Activated T-cell treated with anti-CD3 and anti-CD28 coated beads, Interleukin-2, amount 50 U/mL, for 48 hours (primary cell): Measurements from ENCODE around the gene KNDC1.
"Not testable (repeated sequence)": the region's sequence is repeated elsewhere in the genome, so short reads cannot be mapped to it uniquely, and the experiment has no call there.

Source experiments
- DNase-seq, 2 experiments: peaks; one replicate each; pipeline ENCODE4 v3.0.0-alpha.2; 2020

Gene KNDC1

DNA sequence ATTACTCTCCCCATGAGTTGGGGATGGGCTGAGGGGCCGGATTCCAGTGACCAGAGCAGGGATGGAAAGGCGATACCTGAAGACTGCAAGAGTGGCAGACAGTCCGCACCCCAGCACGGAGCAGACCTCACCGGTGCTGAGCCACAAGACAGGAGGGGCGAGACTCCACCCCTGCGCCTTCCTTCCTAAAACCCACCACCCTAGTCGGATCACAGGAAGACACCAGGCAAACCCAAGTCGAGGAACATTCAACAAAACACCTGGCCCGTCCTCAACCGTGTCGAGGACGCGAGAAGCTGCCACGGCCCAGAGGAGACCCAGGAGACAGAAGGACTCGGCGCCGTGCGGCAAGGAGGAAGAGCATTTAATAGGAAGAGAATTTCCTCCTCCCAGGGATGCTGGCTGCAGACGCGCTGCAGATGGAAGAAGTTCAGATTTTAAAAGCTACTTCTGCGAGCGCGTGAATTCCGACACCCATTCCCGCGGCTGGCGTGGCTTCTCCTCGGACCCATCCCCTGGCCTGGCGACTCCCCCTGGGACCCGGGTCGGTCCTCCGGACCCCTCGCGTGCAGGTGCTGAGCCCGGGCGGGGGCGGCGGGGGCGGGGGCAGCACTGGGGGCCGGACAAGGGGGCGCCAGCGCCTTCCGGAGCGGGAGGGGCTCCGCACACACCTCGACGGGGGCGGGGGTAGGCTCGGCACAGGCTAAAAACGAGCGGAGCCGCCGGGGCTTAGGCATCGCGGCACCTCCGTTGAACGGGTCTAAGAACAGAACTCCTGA is 69.4 kb downstream of the KNDC1 start:
- no peak for DNase-seq

DNA sequence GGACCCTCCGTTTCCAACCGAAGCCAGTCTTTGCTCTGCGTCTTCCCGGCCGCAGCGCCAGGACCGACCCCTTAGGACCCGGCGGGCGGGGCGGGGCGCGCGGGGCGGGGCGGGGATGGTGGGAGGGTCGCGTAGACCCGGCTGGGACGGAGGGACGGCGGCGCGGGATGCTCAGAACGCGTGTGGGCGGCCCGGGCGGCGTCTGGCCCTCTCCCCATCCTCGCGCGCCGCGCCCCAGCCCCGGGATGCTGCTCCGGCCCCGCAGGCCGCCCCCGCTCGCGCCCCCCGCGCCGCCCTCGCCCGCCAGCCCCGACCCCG is 70.0 kb downstream of the KNDC1 start, which contains the start of gene UTF1:
Gene UTF1 (plus strand): TSS at position 174 of the 318 bp plus-strand sequence. CDS start 72 bp downstream, at position 246.
- no peak for DNase-seq

DNA sequence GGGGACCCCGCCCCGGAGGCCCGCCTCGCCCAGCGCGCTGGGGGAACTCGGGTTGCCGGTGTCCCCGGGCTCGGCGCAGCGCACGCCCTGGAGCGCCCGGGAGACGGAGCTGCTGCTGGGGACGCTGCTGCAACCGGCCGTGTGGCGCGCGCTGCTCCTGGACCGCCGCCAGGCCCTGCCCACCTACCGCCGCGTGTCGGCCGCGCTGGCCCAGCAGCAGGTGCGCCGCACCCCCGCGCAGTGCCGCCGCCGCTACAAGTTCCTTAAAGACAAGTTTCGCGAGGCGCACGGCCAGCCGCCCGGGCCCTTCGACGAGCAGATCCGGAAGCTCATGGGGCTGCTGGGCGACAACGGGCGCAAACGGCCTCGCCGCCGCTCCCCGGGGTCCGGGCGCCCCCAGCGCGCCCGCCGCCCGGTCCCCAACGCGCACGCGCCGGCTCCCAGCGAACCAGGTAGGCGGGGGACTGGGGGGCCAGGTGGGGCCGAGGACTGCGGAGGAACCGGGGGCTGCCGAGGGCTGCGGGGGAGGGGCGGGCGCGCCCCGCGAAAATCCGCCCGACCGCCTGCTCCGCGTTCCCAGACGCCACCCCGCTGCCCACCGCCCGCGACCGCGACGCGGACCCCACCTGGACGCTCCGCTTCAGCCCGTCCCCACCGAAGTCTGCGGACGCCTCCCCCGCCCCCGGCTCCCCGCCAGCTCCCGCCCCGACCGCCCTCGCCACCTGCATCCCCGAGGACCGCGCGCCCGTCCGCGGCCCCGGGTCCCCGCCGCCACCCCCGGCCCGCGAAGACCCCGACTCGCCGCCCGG is 70.6 kb downstream of the KNDC1 start:
- peak in 1 of 2 experiments; percentile 43 for DNase-seq

DNA sequence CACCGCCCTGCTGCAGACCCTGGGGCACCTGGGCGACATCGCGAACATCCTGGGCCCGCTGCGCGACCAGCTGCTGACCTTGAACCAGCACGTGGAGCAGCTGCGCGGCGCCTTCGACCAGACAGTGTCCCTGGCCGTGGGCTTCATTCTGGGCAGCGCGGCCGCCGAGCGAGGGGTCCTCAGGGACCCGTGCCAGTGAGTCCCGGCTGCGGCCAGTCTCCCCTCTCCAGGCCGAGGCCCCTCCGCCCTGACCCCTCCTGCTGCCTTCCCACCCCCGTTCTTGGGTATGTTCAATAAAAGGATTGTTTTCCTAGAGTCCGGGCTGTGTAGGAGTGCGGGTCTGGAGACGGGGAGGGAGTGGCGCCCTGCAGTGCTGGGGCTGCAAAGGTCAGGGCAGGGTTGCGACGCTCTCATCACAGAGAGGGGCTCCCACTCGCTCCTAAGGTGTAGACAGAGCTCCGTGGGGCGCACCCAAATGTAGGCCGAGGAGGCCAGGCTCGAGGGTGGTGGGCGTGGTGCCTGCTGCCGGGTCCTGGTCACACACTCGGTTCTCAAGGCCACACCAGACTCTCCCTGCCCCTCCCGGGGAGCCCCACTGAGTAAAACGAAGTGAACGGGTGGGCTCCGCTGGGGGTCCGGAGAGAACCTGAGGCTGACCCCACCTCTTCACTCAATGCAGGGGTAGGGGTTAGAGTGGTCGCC is 71.4 kb downstream of the KNDC1 start:
- no peak for DNase-seq

DNA sequence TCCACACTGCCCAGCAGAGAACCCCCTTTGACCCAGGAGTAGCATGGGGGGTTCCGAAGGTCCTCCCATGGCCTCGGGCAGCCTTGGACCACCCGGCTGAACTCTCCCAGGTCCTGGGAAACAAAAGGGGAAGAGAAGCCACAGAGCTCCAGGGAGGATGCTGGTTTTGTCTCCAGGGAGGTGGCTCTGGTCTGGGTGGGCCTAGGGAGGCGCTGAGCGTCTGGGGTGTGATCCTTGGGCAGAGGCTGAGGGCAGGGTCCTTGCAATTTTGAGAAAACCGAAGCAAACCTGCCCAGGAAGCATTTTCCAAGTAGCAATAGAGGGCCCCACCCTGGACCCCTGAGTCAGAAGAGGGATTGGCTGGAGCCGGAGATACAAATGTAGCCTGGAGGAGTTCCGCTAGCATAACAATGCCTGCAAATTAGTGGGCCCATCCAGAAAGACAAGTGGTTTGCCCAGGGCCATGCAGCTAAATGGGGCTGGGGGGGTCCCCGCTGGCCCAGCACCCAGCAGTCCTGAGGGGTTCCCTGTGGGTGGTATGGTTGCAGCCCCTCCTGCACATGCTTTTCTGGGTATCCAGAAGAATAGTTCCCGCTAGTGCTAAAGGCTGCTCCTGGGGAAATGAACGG is 72.0 kb downstream of the KNDC1 start:
- DNase-seq, result no peak

DNA sequence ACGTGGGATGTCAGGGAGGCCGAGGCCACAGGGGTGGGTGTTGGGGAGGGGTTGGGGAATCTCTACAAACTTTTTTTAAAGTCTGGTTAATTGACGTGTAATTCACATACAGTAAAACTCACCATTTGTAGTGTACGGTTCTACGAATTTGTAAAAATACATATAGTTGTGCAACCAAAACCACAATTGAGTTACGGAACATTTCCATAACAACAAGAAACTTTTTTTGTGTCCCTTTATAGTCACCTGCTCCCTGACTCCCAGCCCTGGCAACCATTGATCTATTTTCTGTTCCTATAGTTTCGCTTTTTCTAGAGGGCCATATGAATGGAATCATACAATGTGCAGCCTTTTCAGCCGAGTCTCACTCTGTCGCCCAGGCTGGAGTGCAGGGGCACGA is 74.8 kb downstream of the KNDC1 start:
- DNase-seq, result not testable (repeated sequence)

DNA sequence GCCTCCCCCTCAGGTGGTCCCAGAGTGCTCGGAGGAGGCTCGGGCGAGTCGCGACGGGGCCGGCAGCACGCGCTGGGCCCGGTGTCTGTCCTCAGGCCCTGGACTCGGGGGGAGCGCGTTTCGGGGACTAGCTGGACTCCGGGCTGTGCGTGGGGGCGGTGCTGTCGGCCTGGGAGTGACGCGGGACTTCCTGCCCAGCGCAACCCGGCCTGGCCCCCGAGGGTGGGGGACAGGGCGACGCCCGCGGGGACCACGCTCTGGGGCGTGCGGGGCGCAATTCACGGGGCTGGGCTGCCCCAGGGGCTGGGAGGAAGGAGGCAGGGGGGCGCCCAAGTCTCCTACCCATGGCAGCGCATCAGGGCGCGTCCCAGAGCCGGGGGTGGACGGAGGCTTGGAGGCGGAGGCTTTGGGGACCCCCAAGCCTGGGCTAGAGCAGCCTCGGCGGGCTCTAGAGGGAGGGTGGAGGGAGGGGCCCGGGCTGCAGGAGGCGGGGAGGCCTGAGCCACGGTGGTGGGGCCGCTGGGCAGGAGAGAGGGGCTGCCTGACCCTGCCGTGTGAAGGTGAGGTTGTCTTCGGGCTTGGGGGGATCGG is 75.3 kb downstream of the KNDC1 start:
- no peak for DNase-seq

DNA sequence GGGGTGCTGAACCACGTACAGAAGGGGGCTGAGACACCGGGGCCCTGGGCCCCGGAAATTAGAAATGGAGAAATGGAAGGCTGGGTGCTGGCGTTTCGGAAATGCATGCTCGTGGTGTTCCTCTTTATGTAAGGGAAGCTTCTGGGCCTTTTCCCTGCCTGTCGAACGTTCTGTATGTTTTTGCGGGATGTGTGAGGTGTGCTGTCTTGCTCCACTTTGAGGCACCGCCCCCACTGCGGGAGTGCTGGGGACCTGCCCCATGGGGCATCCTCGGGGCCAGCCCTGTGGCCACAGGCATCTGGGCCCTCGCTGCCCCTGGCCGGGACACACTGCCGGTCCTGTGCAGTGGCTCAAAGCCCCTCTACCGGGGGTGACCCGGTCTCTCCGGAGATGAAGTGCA is 75.9 kb downstream of the KNDC1 start:
- no peak for DNase-seq

DNA sequence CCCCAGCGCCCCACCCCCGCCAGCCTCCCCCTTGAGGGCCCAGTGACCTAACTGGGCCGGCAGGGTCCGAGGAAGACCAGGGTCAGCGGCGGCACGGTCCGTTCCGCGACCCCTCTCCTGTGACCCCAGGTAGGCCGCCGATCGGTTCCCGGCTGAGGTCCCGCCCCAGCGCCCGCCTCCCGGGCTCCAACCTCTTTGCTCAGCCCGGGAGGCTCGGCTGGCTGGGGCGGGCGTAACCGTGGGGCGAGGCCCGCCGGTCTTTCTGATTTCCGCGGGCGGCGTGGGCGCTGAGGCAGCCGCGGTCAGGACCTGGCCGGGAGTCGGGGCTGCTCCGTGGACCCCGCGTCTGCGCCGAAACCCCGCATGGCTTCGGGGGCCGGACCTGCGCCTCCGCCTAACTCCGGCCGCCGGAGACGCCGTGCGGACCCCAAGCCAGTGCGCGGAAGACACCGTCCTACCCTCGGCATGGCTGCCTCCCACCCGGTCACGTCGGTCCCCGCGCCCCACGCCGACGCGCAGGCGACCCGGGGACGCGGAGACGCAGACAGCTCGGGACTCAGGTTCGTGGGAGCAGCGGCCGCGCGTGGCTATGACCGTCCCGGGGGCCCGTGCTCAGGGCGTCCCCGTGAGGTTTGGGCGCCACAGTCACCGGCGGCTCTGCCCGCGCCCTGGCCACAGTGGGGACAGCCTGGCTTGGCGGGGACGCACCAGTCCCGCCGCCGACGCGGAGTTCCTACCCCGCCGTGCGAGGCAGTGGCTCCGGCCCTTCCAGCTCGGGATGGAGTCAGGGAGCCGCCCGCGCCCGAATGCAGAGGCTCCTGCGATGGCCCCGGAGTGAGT is 76.6 kb downstream of the KNDC1 start:
- no peak for DNase-seq

DNA sequence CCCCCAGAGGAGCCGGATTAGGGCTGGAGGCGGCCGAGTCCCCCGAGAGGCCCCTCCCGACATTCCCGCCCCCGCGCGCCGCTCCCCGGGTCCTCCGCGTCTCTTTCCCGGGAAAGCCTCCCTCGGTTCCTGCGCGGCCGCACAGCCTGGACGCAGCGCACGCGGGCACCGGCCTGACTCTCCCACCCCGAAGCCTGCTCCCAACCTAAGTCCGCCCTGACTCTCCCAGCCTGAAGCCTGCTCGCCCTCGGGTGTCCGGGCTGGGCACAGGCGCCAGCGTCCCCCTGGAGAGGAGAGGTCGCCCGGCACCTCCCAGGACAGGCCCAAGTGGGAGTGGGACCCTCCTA is 77.2 kb downstream of the KNDC1 start:
- DNase-seq, result no peak

DNA sequence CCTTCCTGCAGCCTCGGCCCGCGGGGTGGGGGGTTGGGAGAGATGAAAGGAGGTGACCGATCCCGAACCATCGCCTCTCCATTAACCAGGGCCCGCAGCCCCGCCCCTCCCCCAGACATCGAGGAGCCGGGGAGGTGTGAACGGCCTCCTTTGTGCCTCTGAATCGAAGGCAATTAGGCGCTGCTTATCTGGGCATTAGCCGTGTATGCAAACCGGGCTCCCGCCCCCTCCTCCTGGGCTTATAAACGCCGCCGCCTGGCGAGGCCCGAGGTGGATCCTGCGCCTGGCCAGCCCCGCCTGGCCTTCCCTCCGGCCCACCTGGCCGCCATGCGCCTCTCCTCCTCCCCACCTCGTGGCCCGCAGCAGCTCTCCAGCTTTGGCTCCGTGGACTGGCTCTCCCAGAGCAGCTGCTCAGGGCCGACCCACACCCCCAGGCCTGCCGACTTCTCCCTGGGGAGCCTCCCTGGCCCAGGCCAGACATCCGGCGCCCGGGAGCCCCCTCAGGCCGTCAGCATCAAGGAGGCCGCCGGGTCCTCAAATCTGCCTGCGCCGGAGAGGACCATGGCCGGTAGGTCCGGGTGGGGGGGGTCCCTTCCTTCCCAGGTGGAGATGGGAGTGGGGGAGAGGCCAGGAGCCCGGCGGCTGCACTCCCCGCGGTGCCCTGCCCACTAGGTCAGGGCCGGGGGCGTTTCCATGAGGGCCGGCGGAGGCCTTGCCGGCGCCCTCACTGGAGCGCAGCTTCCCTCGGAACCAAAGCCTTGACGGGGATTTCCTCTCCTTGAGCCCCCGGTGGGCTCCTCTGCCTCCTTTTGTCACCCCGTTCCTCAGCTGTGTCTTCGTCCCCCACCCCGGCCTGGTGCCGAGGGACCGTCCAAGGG is 77.8 kb downstream of the KNDC1 start, which contains the start of gene VENTX:
Gene VENTX (plus strand): TSS at position 268 of the 878 bp plus-strand sequence. CDS start 60 bp downstream, at position 328.
- DNase-seq, result no peak

DNA sequence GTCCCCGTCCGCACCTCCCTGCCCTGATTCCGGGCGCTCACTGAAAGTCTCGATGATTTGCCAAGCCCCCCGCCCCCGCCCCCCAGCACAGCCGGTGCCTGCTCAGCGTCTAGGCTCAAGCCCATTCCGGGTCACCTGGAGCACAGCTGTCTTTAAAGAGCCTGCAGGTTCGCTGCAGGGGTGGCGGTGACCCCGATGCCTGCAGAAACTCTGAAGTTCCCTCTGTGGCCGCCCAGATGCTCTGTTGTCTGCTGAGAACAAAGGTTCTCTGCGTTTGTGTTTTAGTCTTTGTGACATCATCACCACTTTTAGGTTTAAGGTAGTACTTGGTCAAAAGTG is 78.4 kb downstream of the KNDC1 start:
- no peak for DNase-seq

DNA sequence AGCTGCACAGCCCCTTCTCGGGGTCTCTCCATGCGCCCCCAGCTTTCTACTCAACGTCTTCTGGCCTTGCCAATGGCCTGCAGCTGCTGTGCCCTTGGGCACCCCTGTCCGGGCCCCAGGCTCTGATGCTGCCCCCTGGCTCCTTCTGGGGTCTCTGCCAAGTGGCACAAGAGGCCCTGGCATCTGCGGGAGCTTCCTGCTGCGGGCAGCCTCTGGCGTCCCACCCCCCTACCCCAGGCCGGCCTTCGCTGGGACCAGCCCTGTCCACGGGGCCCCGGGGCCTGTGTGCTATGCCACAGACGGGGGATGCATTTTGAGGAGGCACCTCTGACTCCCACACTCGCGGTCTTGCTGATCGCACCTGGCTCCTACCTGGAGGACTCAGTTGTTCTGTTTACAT is 80.0 kb downstream of the KNDC1 start:
- no peak for DNase-seq

DNA sequence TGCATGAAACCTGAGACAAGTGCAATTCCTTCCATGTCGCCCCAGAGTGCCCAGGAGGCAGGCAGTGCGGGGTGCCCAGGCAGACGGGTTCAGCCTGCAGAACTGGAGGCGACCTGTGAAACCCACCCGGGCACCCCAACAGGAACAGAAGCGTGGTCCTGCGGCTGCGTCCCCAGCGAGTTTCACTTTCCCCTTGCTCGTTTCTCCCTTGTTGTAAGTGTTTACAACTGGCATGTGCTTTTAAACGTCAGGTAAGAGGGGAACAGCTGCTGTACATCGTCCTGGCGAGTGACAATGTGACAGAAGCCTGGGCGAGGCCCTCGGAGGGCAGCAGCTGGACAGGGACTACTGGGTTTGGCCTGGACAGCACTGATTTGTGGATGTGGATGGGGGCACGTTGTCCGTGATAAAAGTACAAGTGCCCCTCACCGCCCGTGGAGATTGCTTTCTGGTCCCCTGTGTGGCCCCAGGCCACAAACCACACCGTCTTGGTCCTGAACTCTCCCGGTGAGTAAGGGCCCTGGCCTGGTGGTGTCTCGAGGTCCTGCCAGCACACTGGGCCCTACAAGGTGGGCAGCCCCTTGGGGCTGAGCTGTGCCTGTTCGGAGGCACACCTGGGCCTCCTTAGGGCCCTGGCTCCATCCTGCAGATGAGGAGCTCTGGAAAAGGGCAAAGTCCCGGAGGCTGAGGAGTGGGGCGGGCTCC is 81.6 kb downstream of the KNDC1 start:
- DNase-seq, result no peak

DNA sequence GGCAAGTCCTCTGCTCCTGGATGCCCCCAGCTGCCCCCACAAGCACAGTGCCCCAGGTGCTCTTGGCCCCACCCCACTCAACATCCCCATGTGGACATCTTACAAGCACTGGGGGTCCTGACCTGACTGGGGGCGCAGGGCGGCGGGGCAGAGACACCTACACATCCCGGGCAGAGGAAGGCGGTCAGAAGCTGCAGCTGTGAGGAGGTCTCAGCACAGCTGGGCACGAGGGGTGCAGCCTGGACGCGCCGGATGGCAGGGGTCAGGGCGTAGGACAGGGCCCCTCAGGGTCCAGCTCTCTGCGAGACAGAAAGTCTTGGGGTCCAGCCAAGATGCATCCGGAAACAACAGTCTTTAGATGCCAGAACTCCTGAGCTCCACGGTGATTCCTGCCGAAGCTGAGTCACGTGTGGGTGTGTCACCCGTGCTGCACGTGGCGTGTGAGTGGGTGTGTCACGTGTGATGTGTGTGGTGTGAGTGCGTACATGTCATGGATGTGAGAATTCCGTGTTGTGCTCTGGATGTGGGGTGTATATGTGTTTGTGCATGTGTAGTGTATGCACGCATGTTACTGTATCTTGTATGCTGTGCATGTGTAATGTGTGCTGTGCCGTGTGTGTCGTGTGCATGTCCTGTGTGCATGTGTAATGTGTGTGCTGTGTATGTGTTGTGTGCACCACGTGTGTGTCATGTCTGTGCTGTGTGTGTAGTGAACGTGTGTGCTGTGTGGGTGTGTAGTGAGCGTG is 82.8 kb downstream of the KNDC1 start:
- no peak for DNase-seq

DNA sequence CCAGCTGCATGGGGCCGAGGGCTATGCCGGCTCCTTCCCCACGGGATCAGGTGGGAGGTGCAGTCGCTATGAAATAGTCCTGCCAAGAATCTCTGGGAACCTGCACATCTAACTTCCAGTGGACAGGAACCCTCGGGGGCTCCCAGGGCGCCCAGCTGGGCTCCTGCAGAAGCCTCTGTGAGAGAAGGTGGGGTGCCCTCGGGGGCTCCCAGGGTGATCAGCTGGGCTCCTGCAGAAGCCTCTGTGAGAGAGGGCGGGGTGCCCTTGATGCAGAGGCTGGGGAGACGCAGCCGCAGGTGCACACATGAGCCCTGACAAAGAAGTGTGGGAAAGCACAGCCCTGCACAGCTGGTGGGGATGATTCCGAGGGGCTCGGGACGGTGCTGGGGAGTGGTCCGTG is 83.6 kb downstream of the KNDC1 start:
- DNase-seq, result no peak

DNA sequence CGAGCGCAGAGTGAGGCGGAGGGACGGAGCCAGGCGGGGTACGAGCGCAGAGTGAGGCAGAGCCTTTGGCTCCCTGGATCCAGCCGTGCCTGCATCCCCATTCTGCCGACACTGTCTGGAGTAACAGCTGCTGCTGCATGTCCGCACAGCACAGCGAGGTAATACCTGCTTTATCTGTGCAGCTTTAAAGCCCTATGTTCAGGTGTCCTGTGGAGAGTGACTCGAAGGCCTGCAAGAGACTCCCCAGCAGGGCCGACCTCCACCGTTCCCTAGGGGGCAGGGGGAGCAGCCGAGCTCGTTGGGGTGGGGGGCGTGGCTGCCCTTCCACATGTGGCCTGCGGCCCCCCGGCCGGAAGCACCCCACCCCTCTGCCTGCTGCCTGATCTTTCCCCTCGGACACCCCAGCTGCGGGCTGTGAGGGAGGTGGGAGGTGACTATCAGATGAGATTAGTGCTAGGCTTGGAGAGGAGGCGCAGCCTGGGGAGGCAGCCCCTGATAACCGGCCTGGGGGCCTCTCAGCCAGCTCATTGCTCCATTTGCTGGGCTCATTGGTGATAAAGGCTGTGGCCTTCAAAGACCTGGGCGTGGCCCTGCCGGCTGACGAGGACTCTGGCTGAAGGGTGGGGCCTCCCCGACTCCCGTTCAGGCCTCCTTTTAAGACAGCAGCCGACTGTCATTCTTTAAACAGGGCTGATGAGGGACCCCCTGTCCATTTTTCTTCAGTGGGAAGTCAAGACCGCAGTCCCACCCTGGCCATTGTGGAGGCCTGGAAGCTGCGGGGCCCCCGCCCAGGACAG is 85.6 kb downstream of the KNDC1 start:
- no peak for DNase-seq

DNA sequence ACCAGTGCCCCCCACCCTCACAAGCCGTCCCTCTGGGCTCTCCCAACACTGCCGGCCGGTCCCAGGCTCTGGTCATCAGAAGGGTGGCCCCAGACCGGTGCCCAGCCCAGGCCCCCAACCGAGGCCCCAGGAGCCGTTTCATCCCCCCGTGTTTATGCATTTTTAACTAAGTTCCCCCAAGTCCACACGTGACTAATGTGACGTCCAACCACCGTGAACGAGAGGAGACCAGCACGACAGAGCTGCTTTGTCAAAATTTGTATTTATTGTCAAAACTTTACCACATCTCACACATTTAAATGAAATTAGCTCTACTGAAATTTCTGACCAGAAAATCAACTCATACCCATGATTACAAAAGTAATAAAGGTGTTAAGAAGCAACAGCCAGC is 86.2 kb downstream of the KNDC1 start:
- no peak for DNase-seq
